Smooth muscle cell of the brain vasculature (primary cell): Measurements from ENCODE around the gene SRL.
A peak's percentile ranks its signal among the peaks of the same experiment; 100 is the strongest.

Experiments
- DNase-seq: peaks from one replicate; pipeline ENCODE4 v3.0.0-alpha.2; 2012; ENCODE audit warnings: low read depth, low spot score

Gene SRL

GRCh38 chr16:4202615-4203345 is 39.1 kb downstream of the SRL start:
- DNase-seq, result no peak

GRCh38 chr16:4200781-4201137 is 41.1 kb downstream of the SRL start:
- DNase-seq, result no peak

GRCh38 chr16:4200000-4200780 is 41.7 kb downstream of the SRL start:
- no peak for DNase-seq

- no peak for DNase-seq
Observed at GRCh38 chr16:4198816-4199215, 43.1 kb downstream of the SRL start.

- DNase-seq, result no peak
Observed at GRCh38 chr16:4194661-4195060, 47.2 kb downstream of the SRL start.

GRCh38 chr16:4193920-4194319 is 48.0 kb downstream of the SRL start:
- DNase-seq, result no peak

GRCh38 chr16:4192206-4192605 is 49.7 kb downstream of the SRL start:
- DNase-seq, result no peak

- DNase-seq, result no peak
Observed at GRCh38 chr16:4190712-4191333, 51.1 kb downstream of the SRL start.

- no peak for DNase-seq
Observed at GRCh38 chr16:4190086-4190485, 51.8 kb downstream of the SRL start.

- no peak for DNase-seq
Observed at GRCh38 chr16:4184038-4184702, 57.7 kb downstream of the SRL start.

- DNase-seq, result peak; percentile 70
Observed at GRCh38 chr16:4183237-4184037, 58.4 kb downstream of the SRL start.

- DNase-seq, result no peak
Observed at GRCh38 chr16:4182581-4183236, 59.2 kb downstream of the SRL start.

GRCh38 chr16:4180511-4180910 is 61.4 kb downstream of the SRL start:
- no peak for DNase-seq

GRCh38 chr16:4179763-4180260 is 62.1 kb downstream of the SRL start:
- no peak for DNase-seq

- DNase-seq, result no peak
Observed at GRCh38 chr16:4179020-4179419, 62.9 kb downstream of the SRL start.

- no peak for DNase-seq
Observed at GRCh38 chr16:4178468-4179010, 63.3 kb downstream of the SRL start.

- no peak for DNase-seq
Observed at GRCh38 chr16:4176906-4177417, 64.9 kb downstream of the SRL start.

GRCh38 chr16:4175849-4176248 is 66.0 kb downstream of the SRL start:
- no peak for DNase-seq

GRCh38 chr16:4172070-4172469 is 69.8 kb downstream of the SRL start:
- DNase-seq, result no peak

- no peak for DNase-seq
Observed at GRCh38 chr16:4169415-4169814, 72.5 kb downstream of the SRL start.
